Measurements from ENCODE around the gene GUCA2A.

DNA sequence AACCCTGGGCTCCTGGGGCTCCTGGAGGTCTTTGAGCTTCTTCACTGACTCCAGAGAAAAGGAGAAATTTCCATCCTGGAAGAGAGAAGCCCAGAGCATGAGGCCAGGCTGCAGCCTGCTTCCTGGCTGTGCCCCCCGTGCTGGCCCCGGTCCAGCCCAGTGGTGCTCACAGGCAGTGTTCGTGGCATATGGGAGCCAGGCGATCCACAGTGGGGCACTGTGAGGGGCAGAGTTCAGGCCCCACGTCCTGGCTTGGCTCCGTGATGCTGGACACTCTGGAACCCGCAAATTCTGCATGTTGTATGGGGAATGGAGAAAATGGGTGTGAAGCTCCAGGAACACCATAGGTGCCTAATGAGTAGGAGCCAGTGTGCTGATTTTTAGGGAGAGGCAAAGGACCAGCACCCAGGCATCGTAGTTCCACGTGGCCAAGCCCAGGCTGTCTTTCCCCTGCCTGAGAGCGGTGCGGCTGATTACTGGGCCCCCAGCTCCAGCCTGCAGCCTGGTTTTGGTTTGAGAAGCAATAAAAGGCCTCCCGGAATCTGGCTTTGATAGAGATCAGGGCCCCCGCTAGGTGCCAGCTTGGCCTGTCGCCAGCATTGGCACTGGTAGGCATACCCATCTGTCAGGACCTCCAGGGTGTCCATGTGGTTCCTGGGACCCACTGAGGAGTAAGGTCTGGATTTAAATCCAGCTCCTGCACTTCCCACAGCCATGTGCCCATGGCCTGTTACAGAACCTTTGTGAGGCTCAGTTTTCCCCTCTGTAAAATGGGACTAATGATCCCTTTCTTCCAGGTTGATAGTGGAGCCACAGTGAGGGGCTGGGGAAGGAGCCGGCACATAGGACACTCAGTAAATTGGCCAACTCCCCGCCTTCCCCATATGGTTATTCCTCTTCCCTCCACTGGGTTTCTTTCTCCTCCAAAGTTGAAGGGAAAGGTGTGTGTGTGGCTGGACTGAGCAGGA is 725 bp downstream of the GUCA2A start:
- TF ChIP-seq TGIF2 (CRISPR knock-in tag; IDR thresholded peaks at IDR 0.05), result no peak
- TF ChIP-seq ZNF217 (CRISPR knock-in tag; IDR thresholded peaks at IDR 0.05), result no peak
- TF ChIP-seq KDM1A (IDR thresholded peaks at IDR 0.05), result no peak
- no peak for TF ChIP-seq HNRNPL (IDR thresholded peaks at IDR 0.05; ENCODE audit: low read depth, low read length)
- TF ChIP-seq NR2C2 (CRISPR knock-in tag; IDR thresholded peaks at IDR 0.05), result no peak
- TF ChIP-seq NR2C2 (tag; IDR thresholded peaks at IDR 0.05), result no peak

Measured in K562 (cell line).